ENCODE measurements around the gene WDR90.

Gene WDR90

DNA sequence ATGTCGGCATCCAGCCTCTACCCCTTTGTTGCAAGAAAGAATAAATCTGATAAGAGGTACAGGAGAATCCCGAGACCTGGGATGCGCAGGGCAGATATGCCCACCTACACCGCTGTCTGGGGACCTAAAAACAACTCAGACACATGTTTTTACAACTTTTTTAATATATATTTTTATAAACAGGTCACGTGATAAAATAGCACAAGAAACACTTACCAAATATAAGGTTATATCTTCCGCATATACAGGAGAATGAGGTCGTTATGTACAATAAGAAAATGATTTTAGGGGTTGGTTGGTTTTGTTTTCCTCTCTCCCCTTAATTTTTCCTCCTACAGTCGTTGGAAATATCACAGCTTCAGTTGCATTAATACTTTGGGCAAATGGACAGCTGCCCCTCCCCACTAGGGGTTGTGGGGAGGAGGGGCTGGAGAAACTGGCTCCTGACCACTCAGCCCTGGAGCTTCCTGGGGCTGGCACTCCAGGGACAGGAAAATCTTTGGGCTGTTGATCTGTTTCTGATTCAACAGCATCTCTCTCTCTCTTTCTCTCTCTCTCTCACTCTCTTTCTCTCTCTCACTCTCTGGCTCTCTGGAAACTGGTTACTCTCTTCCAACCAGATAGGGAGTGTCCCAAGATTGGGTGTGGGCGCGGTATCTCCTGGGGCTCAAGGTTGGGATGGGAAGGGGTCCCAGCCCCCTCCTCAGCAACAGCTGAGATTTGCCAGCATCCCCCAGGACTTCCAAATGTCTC is 43.4 kb downstream of the WDR90 start:
- no peak for DNase-seq

DNA sequence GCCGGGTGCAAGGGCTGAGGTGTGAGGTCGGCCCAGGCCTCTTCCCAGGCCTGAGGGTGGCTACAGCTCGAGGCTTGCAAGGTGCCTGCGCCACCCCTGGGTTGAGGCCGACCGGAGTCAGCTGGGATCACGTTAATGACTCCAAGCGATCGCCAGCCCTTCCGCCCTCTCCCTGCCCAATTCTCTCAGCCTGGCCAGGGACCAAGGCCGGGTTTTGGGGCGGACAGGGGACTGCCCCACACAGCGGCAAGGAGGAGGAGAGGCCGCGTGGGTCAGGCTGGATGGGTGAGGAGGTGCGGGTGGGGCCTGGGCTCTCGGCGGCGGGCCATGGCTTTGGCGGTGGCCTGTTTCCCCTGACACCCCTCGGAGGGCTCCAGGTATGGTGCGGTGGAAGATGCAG is 44.2 kb downstream of the WDR90 start:
- DNase-seq, result no peak

DNA sequence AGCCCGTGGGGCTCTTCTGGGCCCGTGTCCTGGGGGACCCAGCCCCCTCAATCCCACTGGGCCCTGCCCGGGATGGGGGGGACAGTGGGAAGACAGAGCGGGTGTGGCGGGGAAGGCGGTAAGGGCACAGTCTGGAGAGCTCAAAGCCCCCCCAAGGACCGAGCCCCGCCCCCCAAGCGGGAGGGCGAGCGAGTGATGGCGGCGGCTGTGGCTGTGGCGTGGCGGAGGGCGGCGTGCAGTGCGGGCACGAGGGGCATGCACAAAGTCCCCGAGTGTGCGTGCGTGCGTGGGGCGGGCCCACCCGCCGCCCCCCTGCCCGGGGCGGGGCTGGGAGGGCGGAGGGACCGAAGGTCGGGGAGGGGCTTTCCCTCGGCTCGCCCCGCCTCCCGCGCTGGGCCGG is 44.6 kb downstream of the WDR90 start:
- no peak for DNase-seq

DNA sequence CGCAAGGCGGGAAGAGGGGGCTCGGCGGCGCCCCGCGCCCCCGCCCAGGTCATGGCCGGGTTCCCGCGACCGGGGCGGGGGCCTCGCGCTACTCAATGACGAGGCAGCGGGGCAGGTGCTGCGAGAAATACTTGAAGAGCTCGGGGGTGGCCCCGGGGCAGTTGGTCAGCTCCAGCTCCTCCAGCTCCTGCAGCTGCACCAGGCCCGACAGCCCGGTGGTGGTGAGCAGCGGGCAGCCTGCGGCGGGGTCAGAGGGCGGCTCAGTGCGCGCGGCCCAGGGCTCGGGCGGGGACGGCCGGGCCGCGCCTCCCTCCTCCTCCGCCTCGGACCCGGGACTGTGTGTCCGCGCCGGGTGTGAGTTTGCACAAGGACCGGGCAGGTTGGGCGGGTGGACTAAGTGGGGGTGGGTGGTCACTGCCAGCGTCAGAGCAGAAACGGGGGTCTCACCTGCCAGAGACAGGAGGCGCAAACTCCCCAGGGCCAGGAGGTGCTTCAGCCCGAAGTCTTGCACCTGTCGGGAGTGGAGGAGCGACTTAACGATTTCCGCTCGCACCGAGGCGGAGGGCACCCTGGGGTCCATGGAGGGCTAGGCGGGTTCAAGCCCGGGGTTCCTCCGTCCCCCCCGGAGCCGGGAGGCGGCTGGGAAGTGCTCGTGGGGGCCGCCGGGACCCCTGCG is 45.2 kb downstream of the WDR90 start:
- DNase-seq, result no peak

DNA sequence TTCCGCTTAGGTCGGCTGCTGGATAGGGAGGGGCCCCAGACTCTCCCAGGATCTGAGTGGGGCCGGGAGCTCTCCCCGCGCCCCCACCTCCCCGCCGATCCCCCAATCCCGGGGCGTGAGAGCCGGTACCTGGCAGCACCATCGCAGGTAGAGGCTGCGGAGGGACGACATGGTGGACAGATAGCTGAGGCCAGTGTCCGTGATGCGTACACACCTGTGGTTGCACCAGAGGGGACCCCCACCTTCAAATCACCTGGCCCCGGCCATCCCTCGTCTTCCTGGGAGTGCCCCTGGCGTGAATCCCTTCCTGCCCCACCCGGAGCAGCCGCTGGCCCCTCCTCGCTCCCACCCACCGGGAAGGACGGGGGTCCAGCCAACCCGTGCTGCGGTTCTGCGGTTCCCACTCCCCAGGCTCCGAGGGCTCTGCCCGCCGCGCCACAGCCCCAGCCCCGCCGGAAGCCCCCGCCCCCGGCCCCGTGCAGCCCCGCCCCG is 45.7 kb downstream of the WDR90 start:
- no peak for DNase-seq

DNA sequence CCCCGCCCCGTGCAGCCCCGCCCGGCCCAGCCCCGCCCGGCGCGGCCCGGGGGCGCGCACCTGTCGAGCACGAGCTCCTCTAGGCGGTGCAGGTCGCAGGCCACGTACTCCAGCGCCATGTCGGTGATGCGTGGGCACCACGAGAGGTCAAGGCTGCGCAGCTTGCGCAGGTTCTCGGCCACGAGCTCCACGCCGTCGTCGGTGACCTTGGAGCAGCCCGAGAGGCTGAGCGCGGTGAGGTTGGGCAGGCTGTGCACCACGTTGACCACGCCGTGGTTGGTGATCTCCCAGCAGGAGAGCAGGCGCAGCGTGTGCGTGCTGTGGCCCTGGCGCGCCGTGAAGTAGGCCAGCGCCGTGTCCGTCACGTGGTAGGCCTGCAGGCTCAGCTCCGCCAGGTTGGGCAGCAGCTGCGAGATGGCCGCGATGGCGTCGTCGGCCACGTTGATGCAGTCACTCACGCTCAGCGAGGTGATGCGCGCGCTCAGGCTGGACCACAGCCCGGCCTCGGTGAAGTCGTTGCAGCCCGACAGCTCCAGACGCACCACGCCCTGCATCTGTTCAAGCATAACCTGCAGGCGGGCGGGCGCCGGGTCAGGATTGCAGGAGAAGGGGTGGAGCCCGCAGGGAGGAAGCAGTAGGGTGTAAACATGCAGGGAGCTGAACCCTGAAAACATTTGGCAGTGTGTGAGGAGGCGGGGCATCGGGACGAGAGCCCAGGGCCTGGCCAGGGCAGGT is 46.4 kb downstream of the WDR90 start:
- no peak for DNase-seq

DNA sequence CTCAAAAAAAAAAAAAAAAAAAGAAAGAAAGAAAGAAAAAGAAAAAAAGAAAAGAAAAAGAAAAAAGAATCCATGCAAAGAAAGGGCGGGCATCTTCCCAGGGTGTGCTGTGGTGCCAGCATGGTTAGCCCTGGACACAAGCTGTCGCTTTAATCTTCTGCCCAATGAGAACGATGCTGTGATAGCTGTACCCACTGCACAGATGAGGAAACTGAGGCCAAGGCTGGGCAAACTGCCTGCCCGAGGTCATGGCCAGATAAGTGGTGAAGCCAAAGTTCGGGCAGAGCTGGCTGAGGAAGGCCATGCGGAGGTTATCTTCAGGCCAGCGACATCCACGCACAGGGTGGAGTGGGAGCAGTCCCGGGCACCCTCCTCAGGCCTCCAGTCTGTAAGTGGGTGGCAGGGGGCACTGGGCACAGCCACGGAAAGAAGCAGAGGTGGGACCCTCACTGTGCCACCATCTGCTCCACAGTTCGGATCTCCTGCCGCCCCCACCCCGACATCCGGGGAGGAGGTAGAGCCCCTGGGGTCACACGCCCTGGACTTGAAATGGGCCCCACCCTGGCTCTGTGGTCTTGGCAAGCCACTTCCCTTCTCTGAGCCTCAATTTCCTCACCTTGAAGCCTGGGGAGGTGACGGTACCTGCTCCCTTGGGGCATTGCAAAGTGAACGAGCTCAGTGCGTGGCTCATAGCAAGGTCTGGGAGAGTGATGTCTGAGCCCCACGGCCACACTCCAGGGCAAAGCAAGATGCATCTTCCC is 49.9 kb downstream of the WDR90 start:
- DNase-seq, result no peak

DNA sequence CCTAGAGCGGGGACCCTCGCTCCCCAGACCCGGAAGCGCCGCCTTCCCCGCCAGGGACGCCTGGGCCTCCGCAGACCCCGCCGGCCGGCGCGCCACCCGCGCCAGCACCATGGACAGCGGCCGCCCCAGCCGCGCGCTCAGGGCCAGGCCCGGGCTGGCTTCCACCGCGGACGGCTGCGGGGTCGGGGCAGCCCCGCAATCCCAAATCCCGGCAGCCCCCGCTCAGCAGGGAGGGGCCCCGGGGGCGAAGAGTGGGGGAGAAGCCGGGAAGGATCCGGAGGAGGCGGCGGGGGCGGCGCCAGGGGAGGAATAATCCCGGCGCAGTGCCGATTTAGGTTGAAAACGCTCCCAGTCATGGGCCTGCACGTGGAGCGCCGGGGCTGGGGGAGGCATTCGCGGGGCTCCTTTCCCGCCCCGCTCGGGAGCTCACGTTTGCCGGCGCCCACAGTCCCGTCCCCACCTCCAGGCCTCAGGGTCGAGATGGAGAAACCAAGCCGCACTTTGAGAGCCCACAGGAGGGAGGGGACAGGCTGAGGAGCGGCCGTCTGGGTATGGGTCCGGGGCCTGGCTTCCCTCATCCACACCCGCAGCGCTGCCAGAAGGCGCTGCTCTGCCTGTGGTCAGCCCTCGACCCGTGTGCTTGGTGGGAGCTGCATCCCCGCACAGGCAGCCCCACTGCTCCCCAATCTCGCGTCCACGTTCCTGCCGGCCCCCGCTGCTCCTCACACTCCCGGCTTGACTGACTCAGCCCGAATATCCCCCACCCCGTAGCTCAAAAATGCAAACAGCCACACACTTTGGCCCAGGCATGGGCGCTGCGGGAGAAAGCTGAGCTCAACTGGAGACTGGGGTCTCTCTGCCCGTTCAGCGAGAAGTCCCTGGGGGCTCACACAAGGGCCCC is 51.8 kb downstream of the WDR90 start:
- DNase-seq, result no peak

DNA sequence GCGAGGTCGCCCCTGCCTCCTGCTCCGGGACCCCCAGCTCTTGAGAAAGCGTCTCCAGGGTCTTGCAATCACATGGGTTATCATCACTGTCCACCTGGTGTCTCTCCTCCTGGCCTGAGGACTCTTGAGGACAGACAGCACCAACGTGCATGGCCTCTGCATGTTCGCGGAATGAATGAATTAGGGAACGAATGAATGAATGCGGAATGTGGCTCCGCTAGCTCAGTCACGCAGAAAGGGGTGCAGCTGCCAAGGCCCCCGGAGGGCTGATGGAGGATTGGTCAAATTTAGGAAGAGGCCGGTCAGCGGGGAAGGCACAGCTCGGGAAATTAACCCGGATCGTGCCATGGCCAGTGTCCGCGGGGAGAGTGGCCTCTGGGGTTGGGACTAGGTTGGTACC is 53.2 kb downstream of the WDR90 start:
- no peak for DNase-seq

DNA sequence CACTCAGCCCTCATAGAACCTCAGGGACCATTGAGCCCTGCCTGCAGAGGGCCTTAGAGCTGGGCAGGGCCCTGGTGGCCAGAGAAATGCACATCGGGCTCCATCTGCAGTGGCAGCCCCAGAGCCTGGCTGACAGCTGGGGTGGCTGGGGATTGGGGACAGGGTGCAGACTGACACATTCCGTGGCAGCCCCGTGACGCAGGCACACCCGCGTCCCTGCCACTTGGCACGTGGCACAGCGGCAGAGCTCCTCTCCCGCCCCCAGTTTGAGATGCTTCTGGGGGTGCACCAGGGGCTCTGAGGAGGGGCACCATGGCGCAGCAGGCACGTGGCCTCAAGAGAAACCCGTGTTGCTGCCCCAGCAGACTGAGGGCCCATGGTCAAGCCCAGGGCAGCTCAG is 54.2 kb downstream of the WDR90 start:
- DNase-seq, result no peak

DNA sequence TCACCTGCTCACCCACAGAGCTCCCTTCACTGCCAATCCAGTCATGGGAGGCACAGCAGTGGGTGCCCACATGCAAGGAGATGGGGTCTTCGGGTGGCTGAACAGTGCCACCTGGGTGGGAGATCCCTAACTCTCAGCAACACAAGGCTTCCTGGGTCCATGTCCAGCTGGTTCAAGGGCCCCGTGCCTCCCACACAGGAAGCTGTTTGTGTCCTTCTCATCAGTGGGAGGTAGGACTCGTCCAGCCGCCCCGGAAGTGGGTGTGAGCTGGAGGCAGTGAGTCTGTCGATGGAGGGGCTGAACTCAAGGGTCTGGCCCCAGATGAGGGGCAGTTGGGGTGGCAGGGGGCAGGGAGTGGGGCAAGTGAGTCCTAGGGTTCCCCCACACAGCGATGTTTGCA is 54.9 kb downstream of the WDR90 start:
- no peak for DNase-seq

DNA sequence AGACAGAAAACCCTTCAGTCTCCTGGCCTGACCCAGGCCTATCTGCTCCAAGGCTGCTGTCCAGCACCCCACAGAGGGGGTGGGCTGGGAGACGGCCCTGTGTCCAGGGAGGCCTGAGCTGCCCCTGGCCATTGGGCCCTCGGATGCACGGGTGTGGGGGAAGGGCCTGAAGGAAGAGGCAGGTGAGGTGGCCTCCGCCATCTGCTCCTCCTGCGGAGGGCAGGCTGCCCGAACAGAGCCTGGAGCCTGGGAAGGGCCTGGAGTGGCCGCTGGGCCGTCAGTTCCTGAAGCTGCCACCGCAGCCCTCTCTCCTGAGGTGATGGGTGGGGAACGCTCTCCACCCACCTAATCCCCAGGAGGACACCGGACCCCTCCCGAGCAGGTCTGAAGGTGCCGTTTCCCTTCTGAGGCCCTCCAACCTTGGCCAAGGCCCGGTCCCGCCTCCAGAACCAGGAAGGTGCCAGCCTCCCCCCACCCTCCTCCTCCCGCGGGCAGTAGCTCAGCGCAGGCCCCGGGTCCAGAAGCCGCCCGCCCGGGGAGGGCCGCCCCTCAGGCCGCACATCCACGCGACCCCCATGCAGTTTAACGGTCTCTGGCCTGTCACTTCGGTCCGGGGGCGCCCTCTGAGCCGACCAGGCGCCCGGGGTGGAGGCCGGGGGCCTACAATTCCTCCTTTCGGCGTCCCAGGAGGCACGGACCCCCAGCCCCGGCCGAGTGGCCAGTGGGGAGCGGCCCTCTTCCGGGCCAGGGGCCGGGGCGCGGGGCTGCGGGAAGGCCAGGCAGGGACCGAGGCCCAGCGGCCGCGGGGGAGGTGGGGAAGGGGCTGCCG is 55.6 kb downstream of the WDR90 start:
- no peak for DNase-seq

DNA sequence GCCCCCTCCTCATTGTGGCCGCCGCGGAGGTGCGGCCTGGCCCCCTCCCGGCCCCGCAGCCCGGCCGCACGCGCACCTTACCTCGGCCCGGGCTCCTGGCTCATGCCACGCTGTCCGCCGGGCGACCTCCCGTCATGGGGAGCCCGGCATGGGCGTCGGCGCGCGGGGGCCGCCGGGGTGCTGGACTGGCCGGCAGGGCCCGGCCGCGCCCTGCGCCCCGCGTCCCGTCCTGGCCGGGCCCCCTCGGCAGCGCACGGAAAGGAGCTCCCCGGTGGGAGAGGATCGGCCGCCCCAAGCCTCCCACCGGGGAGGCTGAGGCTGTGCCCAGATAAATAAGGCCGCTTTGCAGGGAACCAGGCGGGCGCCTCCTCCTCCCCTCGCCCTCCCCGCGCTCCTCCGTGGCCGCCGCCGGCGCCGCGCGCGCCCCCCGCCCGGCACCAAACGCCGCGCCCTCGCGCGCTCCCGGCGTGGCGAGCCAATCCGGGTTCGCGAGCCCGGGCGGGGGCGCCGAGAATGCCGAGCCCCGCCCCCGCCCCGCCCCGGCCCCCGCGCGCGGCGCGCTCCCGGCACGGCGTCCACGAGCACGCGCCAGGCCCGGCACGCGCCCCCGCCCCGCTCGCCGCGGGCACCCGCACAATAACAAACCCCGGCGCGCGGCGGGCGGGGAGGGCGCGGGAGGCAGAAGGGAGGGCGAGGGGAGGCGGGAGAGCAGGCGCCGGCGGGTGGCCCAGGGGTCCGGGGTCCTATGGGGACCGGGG is 56.4 kb downstream of the WDR90 start, which contains the start of gene FBXL16:
FBXL16 (minus strand) TSS at position 371 of the 758 bp plus-strand sequence. CDS start 8,396 bp downstream, outside the sequence.
- DNase-seq, result no peak

DNA sequence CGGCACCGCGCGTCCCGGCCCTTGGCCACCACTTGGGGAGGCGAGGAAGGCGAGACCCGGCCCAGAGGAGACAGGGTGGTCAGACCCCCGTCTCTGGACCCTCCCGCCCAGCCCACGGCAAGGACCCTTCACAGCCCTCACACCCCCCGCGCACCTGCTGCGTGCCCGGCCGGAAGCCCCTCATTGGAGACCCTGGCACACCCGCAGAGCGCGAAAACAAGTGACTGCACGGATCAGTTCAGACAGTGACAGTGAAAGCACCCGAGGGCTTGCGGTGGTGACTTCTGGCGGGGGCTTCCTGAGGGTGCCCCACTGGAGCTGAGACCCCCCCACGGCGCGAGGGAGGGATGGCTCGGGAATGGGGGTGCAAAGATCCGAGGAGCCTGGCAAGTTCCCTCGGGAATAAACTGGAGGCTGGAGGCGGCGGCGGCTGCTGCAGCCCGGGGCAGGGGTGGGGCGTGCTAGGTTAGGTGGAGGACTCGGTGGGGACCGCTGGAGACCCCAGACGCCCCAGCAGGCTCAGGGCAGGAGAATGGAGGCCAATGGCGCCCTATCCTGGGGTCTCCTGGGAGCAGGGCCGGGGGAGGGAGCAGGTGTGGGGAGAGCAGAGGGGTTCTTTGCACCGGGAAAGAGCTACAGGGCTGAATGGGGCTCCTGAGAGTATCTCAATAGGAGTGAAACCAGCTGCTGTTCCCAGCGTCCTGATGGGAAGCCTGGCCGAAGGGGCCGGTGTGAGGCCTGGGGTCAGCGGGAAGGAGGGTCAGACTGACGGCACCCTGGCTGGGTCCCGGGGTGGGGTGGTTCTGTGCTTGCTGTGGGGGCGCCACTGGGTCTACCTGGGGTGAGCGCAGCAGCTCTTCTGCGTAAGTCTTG is 57.3 kb downstream of the WDR90 start:
- no peak for DNase-seq

DNA sequence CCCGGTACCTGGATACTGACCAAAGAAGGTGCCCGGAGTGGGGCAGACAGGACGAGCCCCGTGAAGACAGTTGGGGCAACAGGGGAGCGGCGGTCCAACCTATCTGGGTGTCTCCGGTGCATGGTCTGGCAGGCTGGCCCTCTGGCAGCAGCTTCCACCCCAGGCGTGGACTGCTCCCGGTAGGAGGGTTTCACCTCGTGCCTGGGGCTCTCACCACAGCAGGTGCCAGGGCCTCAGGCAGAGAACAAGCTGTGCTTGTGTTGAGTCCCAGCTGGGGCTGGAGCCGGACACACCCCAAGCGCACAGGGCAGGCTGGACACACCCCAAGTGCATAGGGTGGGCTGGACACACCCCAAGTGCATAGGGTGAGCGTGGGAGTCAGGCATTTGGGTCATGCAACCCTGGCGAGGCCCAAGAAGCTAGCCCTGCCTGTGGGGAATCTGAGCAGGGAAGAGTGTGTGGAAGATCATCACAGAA is 57.9 kb downstream of the WDR90 start:
- no peak for DNase-seq

DNA sequence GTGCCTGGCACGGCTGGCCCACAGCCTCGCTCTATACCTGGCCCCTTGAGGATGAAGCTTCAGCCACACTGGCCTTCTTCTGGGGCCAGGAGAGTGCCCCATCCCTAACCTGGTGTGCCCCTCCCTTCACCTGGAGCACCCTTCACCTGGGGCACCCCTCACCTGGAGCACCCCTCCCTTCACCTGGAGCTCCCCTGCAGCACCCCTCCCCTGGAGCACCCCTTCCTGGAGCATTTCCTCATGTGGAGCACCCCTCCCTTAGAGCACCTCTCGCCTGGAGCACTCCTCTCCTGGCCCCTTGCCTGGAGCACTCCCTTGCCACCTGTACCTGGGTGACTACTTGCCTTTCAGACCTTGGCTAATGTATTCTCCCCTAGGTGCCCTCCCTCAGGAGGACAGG is 58.9 kb downstream of the WDR90 start:
- no peak for DNase-seq

DNA sequence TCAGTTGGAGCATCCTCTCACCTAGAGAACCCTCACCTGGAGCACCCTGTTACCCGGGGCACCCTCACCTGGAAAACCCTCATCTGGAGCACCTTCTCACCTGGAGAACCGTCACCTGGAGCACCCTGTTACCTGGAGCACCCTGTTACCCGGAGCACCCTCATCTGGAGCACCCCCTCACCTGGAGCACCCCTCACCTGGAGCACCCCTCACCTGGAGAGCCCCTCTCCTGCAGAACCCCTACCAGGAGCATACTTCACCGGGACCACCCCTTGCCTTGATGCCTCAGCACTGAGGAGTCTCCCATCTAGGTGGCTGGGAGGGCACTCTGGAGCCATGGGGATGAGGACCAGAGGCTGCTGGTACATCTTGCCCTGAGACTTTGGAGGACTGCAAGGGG is 59.8 kb downstream of the WDR90 start:
- DNase-seq, result no peak

DNA sequence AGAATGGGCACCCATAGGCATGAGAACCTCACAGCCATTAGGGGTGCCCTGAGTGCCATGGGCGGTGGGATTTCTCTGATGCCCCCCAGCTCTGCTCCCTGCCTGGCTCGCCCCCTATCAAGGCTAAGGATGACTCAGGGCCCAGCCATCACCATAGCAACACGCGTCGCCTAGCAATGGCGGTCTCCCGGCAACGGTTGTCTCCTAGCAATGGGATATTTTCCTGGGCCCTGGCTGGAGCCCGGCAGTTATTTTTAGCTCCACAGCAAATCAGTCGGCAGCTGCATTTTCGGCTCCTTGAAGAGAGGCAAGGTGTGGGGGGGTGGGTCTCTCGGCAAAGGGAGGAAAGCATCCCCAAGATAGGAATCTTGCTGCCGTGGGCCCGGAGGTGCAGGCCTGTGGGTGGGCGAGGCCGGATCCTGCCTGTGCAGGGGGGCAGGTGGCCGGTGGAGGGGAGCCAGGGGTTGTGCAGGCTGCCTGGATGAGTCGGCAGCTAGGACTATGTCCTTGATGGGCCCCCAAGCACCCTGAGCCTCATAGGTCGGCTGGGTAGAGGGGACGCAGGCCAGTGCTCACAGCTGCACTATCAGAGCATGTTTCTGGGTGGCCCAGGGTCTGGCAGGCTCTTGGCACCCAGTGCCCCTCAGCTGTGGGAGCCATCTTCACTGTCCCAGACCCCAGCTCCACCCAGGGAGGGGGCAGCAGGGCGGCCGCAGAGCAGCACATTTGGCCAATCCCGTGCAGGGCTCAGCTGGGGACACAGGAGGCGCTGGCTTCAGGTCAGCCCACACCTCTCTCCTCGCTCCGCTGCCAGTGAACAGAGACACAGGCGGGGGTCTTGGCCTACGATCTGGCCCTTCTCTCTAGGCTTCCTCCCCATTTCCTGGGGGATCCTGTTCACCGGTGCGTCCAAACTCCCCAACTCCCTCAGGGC is 60.7 kb downstream of the WDR90 start:
- DNase-seq, result peak; percentile 71
